HCT116 (cell line): ENCODE measurements around the gene HSPA13. TPM values are rescaled to one million over a fixed set of nuclear protein-coding genes. Genes with fewer than 3 reads are reported as not detected.

ENCODE experiments used
- ATAC-seq: fragments of 200-7000 bp; cut with Tn5 transposase; 2 replicates; pipeline ENCODE4 v1.9.1; 2020; ENCODE audit warnings: mild to moderate bottlenecking, moderate library complexity
- BruUV-seq: library from RNA; stranded (reverse); fragments of 400-500 nt; replicated peaks from 2 replicates; lab custom pipeline; 2021; lab: Mats Ljungman, UMichigan
- CTCF ChIA-PET: fragments of 300-600 bp; sonication (Branson Sonifier 250); formaldehyde crosslinking; loops from one replicate; lab custom pipeline; 2021; ENCODE audit warnings: antibody characterized with exemption; lab: Charles Lee
- POLR2A ChIA-PET: fragments of 300-600, 350-600 bp; sonication (Branson Sonifier 250); formaldehyde crosslinking; loops from one replicate; lab custom pipeline; 2021; ENCODE audit warnings: antibody characterized with exemption; lab: Charles Lee
- RAD21 ChIA-PET, 2 experiments: fragments of 300-600 bp; sonication (Branson Sonifier 250); formaldehyde crosslinking; loops; one replicate each; lab custom pipeline; 2023; ENCODE audit warnings: low total read pairs in 2 of 2; ENCODE audit not compliant: uncharacterized antibody in 2 of 2, unreplicated experiment in 2 of 2, low non-redundant PET in 1 of 2; lab: Charles Lee
- DNase-seq: peaks from one replicate; pipeline ENCODE4 v3.0.0-alpha.2; 2010; ENCODE audit warnings: low read depth, low spot score
- H2AFZ ChIP-seq: fragments of 200-600 bp; shearing (Covaris generic), sonication (generic); 2 replicates; pipeline ENCODE4 v1.6.1; 2017; ENCODE audit warnings: low read depth, mixed run types, mixed read lengths, antibody characterized with exemption, low read length; ENCODE audit not compliant: poor library complexity, severe bottlenecking
- H3K27ac ChIP-seq: 2 replicates; pipeline ENCODE4 v1.5.1; 2012; ENCODE audit warnings: low read depth, low read length
- H3K27me3 ChIP-seq: fragments of 200-600 bp; sonication (generic); 2 replicates; pipeline ENCODE4 v1.6.1; 2016; ENCODE audit warnings: mixed run types, low read length, mixed read lengths; ENCODE audit not compliant: insufficient read depth
- H3K36me3 ChIP-seq, 2 experiments: fragments of 200-500 bp in 1 of 2; fragments of 200-600 bp in 1 of 2; sonication (Bioruptor generic) in 1 of 2; sonication (generic) in 1 of 2; 2 replicates each; pipeline versions ENCODE4 v1.5.1 to v1.6.1; 2014 to 2016; ENCODE audit warnings: low read length in 2 of 2, inconsistent platforms in 1 of 2, mixed read lengths in 1 of 2, mixed run types in 1 of 2; ENCODE audit not compliant: insufficient read depth in 2 of 2, control insufficient read depth in 1 of 2
- H3K4me1 ChIP-seq, 2 experiments: fragments of 200-600 bp in 1 of 2; sonication (generic) in 1 of 2; 2 replicates each; pipeline versions ENCODE4 v1.5.1 to v1.6.1; 2012 to 2017; ENCODE audit warnings: low read length in 2 of 2, inconsistent platforms in 1 of 2, mild to moderate bottlenecking in 1 of 2, mixed read lengths in 1 of 2, mixed run types in 1 of 2, moderate library complexity in 1 of 2; ENCODE audit not compliant: insufficient read depth in 2 of 2, control insufficient read depth in 1 of 2
- H3K4me2 ChIP-seq: fragments of 200-600 bp; sonication (generic); 2 replicates; pipeline ENCODE4 v1.6.1; 2017; ENCODE audit warnings: mixed run types, low read length, mixed read lengths
- H3K4me3 ChIP-seq, 2 experiments: fragments of 200-600 bp in 1 of 2; sonication (generic) in 1 of 2; replicated peaks in 1 of 2; 2 replicates each; pipeline ENCODE4 v1.5.1; 2011 to 2016; ENCODE audit warnings: low read length in 2 of 2, control low read depth in 1 of 2, low read depth in 1 of 2, mild to moderate bottlenecking in 1 of 2, mixed read lengths in 1 of 2, mixed run types in 1 of 2
- H3K79me2 ChIP-seq: fragments of 200-600 bp; sonication (generic); 2 replicates; pipeline ENCODE4 v1.6.1; 2017; ENCODE audit warnings: mild to moderate bottlenecking, mixed run types, low read length, moderate library complexity, mixed read lengths; ENCODE audit not compliant: insufficient read depth
- H3K9ac ChIP-seq: fragments of 200-600 bp; sonication (generic); 2 replicates; pipeline ENCODE4 v1.6.1; 2016; ENCODE audit warnings: low read length, mixed read lengths
- H3K9me2 ChIP-seq: fragments of 200-600 bp; sonication (generic), shearing (Covaris generic); 2 replicates; pipeline ENCODE4 v1.6.1; 2017; ENCODE audit warnings: mixed run types, mild to moderate bottlenecking, moderate library complexity; ENCODE audit not compliant: insufficient read depth
- H3K9me3 ChIP-seq, 2 experiments: fragments of 200-500 bp in 1 of 2; fragments of 200-600 bp in 1 of 2; sonication (Bioruptor generic) in 1 of 2; sonication (generic) in 1 of 2; 2 replicates each; pipeline ENCODE4 v1.6.1; 2014 to 2017; ENCODE audit warnings: low read length in 2 of 2, mixed read lengths in 2 of 2, inconsistent platforms in 1 of 2, low read depth in 1 of 2, mild to moderate bottlenecking in 1 of 2, mixed run types in 1 of 2, moderate library complexity in 1 of 2; ENCODE audit not compliant: control insufficient read depth in 1 of 2, insufficient read depth in 1 of 2
- H4K20me1 ChIP-seq: fragments of 200-600 bp; sonication (generic), shearing (Covaris generic); 2 replicates; pipeline ENCODE4 v1.6.1; 2017; ENCODE audit warnings: mixed run types, mild to moderate bottlenecking, moderate library complexity; ENCODE audit not compliant: insufficient read depth
- CBX3 ChIP-seq: IDR thresholded peaks from 2 replicates; pipeline ENCODE4 v1.6.1; 2012; ENCODE audit warnings: low read depth
- CEBPB ChIP-seq: IDR thresholded peaks from 2 replicates; pipeline ENCODE4 v1.6.1; 2012; ENCODE audit warnings: low read depth
- EGR1 ChIP-seq: IDR thresholded peaks from 2 replicates; pipeline ENCODE4 v1.6.1; 2012; ENCODE audit warnings: low read depth
- EZH2 ChIP-seq: fragments of 200-600 bp; sonication (generic); IDR thresholded peaks from 2 replicates; pipeline ENCODE4 v1.6.1; 2017; ENCODE audit warnings: antibody characterized with exemption, mixed run types
- EZH2phosphoT487 ChIP-seq: fragments of 200-600 bp; IDR thresholded peaks from 2 replicates; pipeline ENCODE4 v1.6.1; 2018; ENCODE audit warnings: antibody characterized with exemption, borderline replicate concordance
- FOSL1 ChIP-seq: IDR thresholded peaks from 2 replicates; pipeline ENCODE4 v1.6.1; 2012; ENCODE audit warnings: low read depth
- MAX ChIP-seq: IDR thresholded peaks from 2 replicates; pipeline ENCODE4 v1.6.1; 2012
- POLR2A ChIP-seq: IDR thresholded peaks from 2 replicates; pipeline ENCODE4 v1.7.0; 2011; ENCODE audit warnings: borderline replicate concordance; ENCODE audit not compliant: insufficient read depth, insufficient read length; ENCODE audit errors: extremely low read depth
- RAD21 ChIP-seq: IDR thresholded peaks from 2 replicates; pipeline ENCODE4 v1.6.1; 2012; ENCODE audit warnings: low read depth, mild to moderate bottlenecking
- SIN3A ChIP-seq: IDR thresholded peaks from 2 replicates; pipeline ENCODE4 v1.6.1; 2012; ENCODE audit warnings: low read depth
- SP1 ChIP-seq: IDR thresholded peaks from 2 replicates; pipeline ENCODE4 v1.6.1; 2012; ENCODE audit warnings: low read depth
- SRF ChIP-seq: IDR thresholded peaks from 2 replicates; pipeline ENCODE4 v1.6.1; 2012; ENCODE audit warnings: low read depth
- ZBTB33 ChIP-seq: IDR thresholded peaks from 2 replicates; pipeline ENCODE4 v1.6.1; 2011; ENCODE audit warnings: mild to moderate bottlenecking, low read length, moderate library complexity; ENCODE audit not compliant: insufficient replicate concordance; ENCODE audit errors: extremely low read depth
- ZFX ChIP-seq: fragments of 450-650 bp; IDR thresholded peaks from 2 replicates; pipeline ENCODE4 v1.6.1; 2017
- ZNF274 ChIP-seq: fragments of 200-500 bp; sonication (Bioruptor generic); IDR thresholded peaks from 2 replicates; pipeline ENCODE4 v1.6.1; 2014; ENCODE audit warnings: mild to moderate bottlenecking, low read depth, low read length, inconsistent platforms
- intact Hi-C: fragments of 100-400 bp; cut with micrococcal nuclease; formaldehyde crosslinking; loops from 2 replicates; pipeline ENCODE4 v1.10.0; 2022
- total RNA-seq: library from RNA; stranded (reverse); gene quantifications from one replicate; pipeline ENCODE4 v1.2.1, GENCODE V29; 2021; ENCODE audit not compliant: unreplicated experiment
- TF ChIP-seq, protein P1 (sequence below): IDR thresholded peaks from 2 replicates; pipeline ENCODE4 v1.6.1; 2012
- TF ChIP-seq, protein P2 (sequence below): IDR thresholded peaks from 2 replicates; pipeline ENCODE4 v1.6.1; 2012; ENCODE audit warnings: low read depth

Gene HSPA13
- total RNA-seq, 1 experiment from 2014 or later = 32.7 TPM

- ChIA-PET RAD21 (no interaction called here), CTCF (no interaction called here), POLR2A (no interaction called here)
- DNase-seq (no peak), ATAC-seq (no peak)
- Histone ChIP-seq H3K27ac (no peak overlapping the region), H2AFZ (no peak overlapping the region), H3K4me3 (no peak overlapping the region), H3K9me2 (no peaks in the 10 kb centered on the region), H3K79me2 (no peaks in the 10 kb centered on the region), H3K9ac (no peak overlapping the region), H4K20me1 (no peaks in the 10 kb centered on the region), H3K4me2 (no peak overlapping the region), H3K9me3 (no peaks in the 10 kb centered on the region), H3K36me3 (no peaks in the 10 kb centered on the region), H3K27me3 (no peaks in the 10 kb centered on the region), H3K4me1 (no peaks in the 10 kb centered on the region)
- no TSS peak for BruUV-seq
- no peak for TF ChIP-seq SRF
- TF ChIP-seq, protein P1, sequence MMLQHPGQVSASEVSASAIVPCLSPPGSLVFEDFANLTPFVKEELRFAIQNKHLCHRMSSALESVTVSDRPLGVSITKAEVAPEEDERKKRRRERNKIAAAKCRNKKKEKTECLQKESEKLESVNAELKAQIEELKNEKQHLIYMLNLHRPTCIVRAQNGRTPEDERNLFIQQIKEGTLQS = no peak
- TF ChIP-seq ZBTB33 = no peak
- no peak for TF ChIP-seq EZH2
- TF ChIP-seq POLR2A = no peak
- TF ChIP-seq FOSL1 = no peak
- no peak for TF ChIP-seq ZNF274
- no peak for TF ChIP-seq ZFX
- TF ChIP-seq SP1 = no peak
- TF ChIP-seq, protein P2, sequence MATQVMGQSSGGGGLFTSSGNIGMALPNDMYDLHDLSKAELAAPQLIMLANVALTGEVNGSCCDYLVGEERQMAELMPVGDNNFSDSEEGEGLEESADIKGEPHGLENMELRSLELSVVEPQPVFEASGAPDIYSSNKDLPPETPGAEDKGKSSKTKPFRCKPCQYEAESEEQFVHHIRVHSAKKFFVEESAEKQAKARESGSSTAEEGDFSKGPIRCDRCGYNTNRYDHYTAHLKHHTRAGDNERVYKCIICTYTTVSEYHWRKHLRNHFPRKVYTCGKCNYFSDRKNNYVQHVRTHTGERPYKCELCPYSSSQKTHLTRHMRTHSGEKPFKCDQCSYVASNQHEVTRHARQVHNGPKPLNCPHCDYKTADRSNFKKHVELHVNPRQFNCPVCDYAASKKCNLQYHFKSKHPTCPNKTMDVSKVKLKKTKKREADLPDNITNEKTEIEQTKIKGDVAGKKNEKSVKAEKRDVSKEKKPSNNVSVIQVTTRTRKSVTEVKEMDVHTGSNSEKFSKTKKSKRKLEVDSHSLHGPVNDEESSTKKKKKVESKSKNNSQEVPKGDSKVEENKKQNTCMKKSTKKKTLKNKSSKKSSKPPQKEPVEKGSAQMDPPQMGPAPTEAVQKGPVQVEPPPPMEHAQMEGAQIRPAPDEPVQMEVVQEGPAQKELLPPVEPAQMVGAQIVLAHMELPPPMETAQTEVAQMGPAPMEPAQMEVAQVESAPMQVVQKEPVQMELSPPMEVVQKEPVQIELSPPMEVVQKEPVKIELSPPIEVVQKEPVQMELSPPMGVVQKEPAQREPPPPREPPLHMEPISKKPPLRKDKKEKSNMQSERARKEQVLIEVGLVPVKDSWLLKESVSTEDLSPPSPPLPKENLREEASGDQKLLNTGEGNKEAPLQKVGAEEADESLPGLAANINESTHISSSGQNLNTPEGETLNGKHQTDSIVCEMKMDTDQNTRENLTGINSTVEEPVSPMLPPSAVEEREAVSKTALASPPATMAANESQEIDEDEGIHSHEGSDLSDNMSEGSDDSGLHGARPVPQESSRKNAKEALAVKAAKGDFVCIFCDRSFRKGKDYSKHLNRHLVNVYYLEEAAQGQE = no peak
- no peak for TF ChIP-seq SIN3A
- no peak for TF ChIP-seq CBX3
- no peak for TF ChIP-seq RAD21
- no peak for TF ChIP-seq MAX
- no peak for TF ChIP-seq CEBPB
- no peak for TF ChIP-seq EGR1
- TF ChIP-seq EZH2phosphoT487 = no peak
- intact Hi-C loops = no loop called here
Observed at GRCh38 chr21:14405962-14406361, 23.0 kb upstream of the HSPA13 start.
